ENCODE data around the gene FLAD1.

The FLAD1 gene

DNA sequence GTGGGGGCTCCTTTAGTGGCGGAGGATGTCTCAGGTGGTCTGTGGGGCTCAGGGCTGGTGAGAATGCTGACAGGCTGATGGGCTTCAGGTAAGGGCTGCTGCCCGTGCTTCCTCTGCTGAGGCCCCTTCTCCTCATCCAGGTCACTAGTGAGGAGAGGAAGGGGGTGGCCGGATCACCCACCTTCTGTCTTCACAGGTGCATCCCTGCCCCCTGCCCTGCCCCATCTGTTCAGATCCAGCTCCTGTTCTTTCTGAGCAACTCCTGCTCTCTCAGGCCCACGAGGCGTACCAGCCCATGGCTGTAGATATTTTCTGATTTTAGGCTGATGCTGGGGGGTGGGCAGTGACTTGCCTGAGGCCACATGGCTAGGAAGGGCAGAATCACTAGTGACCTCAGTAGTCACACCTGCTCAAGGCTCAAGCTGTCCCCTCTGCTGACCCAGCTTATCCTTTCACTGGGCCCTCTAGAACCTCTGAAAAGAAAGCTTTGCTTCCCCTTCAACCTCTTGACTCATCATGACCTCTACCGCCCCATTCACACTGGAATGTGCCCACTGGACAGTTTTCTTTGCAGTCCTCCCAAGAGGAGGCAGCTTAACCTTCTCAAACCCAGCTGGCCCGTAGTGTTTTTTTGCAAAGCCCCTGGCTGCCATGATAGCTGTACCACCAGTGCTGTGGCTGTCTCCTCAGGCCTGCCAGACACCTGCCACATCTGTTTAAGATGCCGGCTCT, 35.6 kb downstream of the FLAD1 start:
- no peak for DNase-seq

DNA sequence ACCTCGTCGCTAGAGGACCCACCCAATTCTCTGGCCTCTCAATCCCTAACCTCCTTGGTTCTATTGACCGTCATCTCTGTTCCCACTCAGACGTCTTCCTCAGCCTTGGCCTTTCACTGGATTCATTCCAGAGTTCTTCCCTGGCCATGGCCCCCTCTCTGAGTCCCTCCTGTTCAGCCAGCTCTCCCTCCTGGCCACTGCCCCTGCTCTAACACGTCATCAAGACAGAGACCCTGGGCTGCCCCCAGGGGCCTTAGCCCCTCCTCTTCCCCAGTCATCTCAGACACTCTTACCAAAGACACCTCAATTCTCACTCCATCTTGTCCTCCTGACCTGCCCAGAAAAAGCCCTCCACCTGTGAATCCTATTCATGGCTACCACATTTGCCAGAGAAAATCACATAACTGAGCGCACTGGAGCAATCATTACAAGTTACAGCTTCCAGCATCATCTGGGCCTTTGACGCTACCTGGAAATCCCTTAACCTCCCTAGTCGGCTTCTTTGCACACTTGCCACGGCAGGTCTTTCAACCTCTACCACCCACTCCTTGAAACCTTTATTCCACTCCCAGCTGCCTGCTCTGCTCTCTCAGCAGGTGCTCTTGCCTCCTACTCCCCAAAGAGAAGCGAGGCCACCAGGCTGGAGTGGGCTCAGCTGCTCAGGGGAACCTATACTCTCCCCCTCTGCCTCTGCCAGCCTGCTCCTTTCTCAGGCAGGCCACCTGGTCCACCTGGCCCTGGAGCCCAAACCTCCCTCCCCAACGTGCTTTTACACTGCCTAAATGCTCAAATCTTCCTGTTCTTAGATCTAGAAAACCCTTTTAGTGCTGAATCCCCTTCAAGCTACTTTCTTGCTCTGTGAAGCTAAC, 36.5 kb downstream of the FLAD1 start:
- DNase-seq = peak; percentile 36

DNA sequence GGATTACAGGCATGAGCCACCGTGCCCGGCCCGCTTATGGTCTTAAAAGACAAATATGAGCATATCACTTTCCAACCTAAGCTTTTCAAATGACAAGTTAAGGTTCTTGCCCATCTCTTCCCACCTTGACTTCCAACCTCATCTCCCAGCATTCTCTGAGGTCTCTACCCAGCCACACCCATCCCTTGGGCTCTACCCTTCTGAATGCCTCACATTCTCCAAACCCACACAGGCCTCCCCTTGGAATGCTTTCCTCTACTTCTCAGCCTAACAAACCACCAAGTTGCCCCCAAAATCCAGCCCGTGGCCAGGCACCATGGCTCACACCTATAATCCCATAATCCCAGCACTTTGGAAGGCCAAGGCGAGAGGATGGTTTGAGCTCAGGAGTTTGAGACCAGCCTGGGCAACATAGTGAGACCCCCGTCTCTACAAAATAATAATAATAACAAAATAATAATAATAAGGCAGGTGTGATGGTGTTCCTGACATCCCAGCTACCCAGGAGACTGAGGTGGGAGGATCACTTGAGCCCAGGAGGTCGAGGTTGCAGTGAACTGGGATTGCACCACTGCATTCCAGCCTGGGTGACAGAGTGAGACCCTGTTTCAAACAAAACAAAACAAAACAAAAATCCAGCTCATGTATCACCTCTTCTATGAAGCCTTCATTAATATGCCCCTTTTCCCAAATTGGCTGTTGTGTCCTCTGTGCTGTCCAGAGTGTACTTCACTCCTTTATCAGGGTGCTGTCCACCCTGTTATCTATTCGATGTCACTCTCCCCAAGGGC, 39.2 kb downstream of the FLAD1 start:
- no peak for DNase-seq

DNA sequence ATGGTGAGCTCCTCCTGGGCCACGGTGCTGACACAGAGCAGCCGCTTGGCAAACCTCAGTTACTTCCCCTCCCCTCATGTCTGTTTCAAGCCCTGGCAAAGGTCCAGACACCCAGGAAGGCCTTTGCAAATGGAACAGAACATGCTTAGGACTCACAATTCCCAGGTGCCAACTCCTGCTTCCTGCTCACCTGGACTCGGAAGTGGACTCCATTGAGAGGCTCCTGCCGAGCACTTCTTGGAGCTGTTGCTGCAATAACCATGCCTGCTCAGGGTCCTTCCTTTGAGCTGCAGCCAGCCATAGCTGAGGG, 39.7 kb downstream of the FLAD1 start:
- peak; percentile 51 for DNase-seq

DNA sequence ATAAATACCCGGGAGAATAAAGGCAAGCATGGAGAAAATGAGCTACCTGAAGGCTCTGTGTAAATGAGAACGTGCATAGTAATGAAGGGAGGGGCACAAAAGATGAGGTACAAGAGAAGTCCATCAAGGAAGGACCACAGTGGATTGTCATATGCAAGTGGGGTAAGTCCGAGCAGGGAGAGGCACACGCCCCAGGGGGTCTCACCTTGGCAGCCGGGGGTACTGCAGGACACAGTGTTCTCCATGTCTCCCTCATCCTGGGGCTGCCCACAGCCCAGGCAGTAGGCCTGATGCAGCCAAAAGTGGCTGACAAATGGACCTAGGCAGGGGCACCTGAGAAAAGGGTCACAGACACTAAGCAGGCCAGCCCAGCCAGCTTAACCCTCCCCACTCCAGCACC, 40.5 kb downstream of the FLAD1 start:
- no peak for DNase-seq

DNA sequence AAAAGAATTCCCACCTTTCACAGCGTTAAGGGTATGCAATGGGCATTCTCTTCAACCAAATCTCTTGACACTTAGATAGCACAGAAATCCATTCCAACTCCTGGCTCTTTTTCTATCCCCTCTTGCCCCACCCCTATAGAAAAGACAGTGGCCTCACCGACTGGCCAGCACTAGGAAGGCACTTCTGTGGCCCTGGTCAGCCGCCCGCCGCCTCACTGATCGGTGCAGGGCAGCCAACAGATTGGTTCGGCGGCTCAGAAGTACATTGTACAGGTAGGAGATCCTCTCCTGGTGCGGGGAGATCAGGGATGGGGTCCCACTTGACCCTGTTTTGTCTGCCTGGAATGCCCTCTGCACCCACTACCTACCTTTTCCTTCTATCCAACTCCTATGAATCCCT, 41.2 kb downstream of the FLAD1 start:
- no peak for DNase-seq

DNA sequence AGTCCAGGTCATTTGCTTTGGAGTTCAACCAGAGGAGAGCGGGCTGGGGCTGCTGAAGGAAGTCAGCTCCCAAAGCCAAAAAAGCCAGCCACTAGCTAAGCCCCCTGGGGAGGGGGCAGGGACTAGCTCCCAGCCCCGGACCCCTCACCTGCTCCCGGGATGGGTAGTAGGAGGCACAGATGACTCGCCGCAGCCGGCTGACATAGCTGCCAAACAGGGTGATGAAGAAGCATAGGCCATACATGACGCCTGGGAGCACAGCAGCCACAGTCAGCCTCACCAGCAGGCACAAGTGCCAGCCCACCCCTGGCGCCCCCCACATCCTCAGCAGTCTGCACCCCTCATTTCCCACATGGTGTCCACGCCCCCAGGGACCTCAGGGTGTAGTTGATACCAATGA, 43.0 kb downstream of the FLAD1 start:
- no peak for DNase-seq

DNA sequence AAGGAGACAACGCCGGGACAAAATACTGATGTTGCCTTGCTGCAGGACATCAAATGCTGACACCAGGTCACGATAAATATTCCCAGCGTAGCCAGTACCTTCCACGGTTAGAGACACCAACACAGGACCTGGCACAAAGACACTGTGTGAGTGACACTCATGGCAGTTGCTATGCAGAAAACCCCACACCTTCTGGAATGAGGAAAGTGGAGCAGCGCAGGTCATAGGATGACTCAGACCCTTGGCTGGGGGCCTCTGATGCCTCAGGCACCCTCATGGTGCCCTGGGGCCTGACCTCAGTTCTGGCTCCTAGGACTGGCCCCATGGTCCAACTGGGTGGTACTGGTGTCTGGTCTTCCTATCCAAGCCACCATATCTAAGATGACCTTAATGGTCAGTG, 43.4 kb downstream of the FLAD1 start:
- DNase-seq = no peak

DNA sequence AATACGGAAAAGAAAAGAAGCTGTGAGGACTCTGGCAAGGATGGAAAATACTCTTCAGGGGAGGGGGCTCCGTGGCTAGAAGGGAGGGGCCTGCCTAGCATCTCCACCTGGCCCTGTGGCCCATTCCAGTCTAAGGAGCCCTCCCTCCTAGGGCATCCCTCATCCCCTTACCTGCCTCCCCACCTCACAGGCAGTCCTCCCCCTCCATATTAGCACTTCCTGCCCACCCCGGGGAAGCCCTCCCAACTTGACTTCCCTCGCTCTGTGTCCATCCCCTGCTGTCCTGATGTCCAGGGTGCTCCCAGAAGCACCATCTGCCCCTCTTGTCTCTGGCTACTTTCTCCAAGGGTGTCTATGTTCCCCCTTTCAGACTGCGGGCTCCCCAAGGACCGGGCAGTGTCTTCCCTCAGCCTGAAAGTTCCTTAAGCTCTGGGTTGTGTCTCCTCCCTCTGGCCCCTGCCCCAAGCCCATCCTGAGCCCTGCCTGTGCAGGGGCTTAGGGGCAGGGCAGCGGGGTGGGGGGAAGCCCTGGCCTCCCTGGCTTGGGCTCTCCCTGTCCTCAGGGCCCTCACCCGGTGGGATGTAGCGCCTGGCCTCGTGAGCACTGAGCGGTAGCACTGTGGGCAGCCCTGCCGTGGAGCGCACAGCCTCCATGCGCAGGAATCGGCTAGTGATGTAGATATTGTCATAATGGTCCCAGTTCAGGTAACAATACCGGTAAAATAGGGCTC, 46.5 kb downstream of the FLAD1 start:
- no peak for DNase-seq

DNA sequence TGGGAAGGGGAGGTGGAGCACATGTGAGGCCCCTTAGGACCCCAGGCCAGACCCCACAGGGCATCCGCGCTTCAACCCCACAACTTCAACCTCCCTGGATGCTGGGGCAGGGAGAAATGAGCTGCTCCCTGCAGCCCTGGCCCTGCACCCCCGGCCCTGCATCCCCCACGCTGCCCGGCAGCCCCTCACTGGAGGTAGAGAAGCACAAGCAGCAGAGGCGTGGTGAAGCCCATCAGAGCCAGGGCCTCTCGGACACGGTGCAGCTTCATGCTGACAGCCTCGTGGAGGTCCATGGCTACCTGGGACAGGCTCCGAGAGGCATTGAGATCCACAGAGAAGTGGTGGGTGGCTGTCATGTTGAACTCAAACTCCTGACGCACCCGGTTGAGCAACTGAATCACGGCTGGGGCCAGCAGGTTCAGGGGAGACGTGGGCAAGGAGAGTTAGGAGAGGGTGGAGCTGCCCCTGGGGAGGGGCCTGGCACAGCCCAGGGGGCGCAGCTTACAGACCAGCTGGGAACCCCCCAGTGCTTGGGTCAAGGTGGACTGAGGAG, 47.2 kb downstream of the FLAD1 start:
- DNase-seq = no peak

DNA sequence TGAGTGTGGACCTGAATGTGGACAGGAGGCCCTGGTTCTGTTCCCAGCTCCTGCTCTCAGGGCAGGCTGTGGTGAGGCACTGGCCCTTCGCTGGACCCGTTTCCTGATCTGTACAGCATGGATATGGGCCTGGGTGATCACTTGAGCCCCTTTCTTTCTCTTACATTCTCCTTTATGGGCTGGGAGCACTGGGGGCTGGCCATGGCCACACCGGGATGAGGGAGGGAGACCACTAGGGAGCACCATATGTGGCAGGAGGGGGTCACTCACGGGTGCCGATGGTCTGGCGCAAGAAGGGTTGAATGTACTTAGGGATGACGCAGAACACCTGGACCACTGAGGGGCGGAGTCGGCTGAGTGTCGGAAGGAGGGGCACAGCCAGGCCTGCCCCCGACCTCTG, 47.8 kb downstream of the FLAD1 start:
- DNase-seq = no peak

DNA sequence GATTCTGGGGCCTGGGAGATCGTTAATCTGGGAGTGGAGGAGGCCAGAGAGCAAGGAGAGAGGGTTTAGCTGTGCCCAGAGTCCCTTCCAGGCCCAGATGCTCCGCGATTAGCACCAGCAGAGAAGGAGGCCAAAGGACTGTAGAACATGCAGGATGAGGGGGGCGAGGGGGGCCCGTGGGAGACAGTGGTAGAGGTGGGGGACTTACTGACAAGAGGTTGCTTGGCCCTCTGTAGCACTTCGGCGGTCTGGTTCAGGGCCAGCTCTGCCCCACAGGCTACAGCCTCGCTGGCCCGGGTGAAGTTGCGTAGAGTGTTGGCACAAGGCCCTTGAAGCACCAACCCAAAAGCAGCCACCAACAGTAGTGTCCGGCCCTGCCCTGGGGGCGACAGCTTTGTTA, 49.7 kb downstream of the FLAD1 start:
- no peak for DNase-seq

DNA sequence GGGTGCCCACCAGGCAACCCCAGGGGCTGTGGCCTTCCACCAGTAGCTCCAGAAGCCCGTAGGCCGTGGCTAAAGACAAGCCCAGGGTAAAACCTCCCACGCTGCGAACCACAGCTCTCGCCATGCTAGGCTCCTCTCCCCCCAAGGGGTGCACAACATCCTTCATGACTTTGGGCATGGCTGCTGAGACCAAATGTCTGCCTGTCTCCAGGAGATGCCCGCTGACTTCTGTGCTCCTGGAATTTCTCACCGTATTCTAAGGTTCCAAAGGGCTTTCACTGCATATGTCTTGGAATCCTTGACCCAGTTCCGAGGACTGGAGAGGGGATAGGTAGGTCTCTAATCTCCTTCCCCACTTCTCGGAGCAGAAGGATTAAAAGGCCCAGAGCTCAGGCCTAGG, 50.4 kb downstream of the FLAD1 start, which contains the start of the genes DCST1 and DCST2:
DCST1 (plus strand) TSS at position 301 of the 400 bp plus-strand sequence. CDS start 213 bp downstream, outside the sequence.
DCST2 (minus strand) TSS at position 258 of the 400 bp plus-strand sequence; CDS start at position 178, 80 bp downstream.
- DNase-seq = no peak

DNA sequence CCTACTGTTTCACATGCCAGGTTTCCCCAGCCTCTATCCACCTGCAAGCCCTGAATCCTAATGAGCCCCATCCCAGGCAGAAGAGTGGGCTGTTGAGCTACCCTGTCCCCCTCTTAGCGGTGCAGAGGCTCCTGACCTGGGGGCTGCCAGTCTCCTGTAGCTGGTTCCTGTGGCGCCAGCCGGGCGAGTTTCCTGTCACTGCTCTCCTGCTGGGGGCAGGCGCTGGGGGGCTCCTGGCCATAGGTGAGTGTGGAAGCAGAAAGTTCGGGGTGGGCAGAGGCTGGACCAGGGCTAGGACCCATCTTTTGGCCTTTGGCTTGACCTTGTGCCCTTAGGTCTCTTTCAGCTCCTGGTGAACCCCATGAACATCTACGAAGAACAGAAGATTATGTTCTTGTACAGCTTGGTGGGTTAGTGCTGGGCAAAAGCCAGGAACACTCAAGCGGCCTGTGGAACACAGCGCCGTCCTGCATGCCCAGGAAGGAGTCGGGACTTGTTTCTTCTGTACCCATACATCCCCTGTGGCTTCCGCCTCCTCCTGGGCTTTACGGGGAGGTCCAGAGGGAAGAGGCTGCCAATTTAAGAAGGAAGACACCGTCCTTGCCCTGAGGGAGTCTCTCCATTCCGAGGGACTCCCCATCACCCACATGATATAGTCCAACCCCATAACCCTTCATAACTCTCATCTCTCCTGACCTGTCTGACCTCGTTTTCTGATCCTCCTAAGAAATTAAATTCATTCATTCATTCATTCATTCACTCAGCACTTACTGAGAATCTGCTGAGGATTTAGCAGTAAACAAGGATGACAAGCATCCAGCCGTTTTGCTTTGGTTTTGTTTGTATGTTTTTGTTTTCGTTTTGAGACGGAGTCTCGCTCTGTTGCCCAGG, 51.4 kb downstream of the FLAD1 start:
- DNase-seq = no peak

DNA sequence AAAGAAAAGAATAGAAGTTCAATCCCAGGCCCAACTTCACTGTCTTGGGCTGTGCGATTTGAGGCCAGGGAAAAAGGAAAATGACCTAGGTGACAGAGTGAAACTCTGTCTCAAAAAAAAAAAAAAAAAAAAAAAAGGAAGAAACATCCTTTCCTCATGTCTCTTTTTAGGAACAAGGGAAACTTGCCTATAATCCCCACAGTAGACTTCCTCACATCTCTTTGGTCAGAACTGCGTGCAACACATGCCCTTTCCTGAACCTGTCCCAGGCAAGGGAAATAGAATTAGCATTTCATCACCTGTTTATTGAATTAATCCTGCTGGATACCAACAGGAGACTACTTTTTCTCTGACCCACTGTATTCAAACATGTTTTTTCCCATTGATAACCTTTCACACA, 52.8 kb downstream of the FLAD1 start:
- no peak for DNase-seq

DNA sequence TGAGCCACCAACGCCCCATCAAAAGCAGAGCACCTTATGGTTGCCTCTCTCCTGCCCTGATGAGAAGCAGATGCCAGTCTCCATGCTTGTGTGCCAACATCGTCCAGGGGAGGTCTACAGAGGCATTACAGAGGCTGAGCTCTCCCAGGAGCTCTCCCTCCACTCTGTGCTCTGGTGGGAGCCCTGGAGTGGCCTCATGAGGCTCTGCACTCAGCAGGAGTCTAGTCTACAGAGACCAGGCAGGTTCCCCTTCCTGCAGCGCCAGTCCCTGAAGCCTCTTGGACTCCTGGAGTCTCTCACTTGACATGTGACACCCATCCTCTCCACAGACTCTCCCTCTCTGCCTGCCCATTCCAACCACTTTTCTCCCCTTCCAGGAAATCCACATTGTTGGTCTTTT, 53.9 kb downstream of the FLAD1 start:
- DNase-seq = peak; percentile 41

DNA sequence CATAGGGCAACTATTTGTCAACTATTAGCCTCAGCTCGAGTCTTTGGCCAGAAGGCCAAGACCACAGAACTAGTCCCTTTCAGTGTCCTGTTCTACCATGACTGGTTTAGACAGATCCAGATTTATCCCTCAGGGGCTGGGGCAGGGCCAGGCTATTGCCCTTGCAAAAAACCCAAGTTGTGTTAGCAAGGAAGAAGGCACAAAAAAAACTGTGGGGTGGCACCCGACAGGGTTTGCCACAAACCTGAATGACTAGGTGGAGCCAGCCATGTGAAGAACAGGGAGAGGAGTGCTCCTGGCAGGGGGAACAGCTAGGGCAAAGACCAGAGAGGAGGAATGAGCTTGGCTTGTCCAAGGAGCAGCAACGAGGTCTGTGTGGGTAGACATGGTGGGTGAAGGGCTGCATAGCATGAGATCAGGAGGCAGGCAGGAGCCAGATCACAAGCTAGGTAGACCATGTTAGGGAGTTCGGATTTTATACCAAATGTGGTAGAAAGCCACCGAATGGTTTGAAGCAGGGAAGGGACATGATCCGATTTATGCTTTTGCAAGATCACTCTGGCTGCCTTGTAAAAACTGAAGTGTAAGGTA, 54.8 kb downstream of the FLAD1 start:
- DNase-seq = no peak

DNA sequence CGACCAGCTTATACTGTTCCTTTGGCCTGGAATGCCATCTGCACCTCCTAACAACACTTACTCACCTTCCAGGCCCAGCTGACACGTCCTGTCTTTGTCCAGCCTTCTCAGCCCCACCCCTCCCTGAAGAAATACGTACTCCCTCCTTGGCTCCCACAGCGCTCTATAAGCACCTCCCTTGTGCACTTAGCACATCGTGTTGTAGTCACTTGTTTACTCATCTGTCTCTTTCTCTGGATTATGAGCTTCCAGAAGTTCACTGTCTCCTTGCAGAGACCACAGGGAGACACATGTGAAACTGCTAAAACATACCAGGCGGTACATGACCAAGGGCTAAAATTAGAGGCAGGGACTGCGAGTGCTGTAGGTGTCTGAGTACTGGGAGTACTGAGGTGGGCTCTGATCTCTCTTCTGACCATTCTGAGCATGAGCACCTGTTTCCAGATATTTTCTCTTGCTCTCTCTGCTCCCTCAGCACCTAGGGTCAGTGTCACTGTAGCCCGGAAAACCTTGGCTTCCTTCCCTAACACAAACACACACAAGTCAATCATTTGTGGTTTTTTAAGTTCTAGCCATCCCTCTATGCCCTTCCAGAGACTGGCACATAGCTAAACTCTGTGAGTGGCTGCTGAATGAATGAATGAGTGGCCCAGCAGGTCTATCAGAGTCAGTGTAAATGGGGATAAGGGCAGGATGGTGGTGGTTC, 55.6 kb downstream of the FLAD1 start:
- DNase-seq = no peak

DNA sequence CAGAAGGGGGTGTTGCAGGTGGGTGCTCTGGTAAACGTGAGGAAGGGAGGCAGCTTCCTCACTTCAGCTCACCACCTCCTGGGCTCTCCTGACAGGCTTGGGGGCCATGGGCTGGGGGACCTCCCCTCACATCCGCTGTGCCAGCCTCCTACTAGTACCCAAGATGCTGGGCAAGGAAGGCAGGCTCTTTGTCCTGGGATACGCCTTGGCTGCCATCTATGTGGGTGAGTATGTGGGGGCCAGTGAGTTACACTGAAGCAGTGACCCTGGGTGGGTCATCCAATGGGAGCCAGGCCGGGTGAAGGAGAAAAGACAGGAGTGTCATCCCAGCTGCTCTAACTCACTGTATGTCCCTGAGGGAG, 56.1 kb downstream of the FLAD1 start:
- no peak for DNase-seq

DNA sequence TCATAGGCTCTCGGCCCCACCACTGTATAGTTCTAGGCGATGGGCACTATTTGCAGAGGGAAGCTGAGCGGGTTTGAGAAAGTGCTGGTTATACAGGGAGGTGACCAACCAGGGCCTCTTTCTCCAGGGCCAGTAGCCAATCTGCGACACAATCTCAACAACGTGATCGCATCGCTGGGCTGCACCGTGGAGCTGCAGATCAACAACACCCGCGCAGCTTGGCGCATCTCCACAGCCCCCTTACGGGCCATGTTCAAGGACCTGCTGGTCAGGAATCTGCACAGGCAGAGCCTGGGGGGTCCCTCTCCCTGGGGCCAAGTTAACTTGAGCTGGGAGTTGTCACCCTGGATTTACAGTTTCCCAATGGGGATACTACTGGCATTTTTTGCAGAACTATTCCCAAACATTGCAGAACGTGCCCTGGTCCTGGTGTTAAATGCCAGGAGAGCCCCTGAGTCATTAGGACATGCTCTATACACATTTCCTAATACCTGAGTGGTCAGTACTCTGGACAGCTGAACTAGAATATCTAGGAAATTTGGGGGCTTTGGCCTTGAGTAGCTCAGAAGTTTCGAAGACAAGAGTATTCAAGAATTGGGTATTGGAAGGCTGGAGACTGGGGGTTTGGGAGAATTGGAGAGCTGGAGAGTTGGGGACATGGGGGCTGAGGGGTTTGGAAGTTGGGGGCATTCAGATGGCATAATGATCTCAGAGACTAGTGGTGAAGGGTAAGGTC, 57.4 kb downstream of the FLAD1 start:
- no peak for DNase-seq

Measured in NCI-H2107 (cell line).